ENCODE measurements around the gene CEPT1. TPM values are rescaled to one million over a fixed set of nuclear protein-coding genes. Genes with fewer than 3 reads are reported as not detected.

The CEPT1 gene
- total RNA-seq, 6 donors from 2014 or later: 27.2 to 71.7 (median 35.3) TPM

DNA sequence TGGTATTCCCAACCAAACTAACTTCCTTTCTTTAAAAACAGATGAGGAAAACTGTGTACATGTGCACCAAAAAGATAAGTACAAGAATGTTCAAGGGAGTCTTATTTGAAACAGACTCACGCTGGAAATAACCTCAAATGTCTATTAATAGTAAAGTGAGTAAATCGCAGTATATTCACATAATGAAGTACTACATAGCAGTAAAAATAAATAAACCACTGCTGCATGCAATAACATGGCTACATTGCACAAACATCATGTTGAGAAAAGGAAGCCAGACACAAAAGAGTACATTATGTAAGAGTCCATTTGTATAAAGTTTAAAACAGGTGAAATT lies 65.7 kb downstream of the CEPT1 start:
- H3K9me3 ChIP-seq: no peaks in the 10 kb centered on the region
- WGBS, 2 donors: 12 to 26% methylated on average over 2 of the region's 2 CpGs
- peak overlapping the region; percentile 91 to 95 (median 93) for H3K27ac ChIP-seq
- no peak for DNase-seq
- TF ChIP-seq POLR2AphosphoS5 (IDR thresholded peaks at IDR 0.05) (peak in 1 of 2 donors; percentile 23), POLR2A (IDR thresholded peaks at IDR 0.05) (no peak), EP300 (IDR thresholded peaks at IDR 0.05) (peak in 1 of 4 donors; percentile 16)
- no peaks in the 10 kb centered on the region for H3K36me3 ChIP-seq
- no peak for ATAC-seq (ENCODE audit: low FRiP score in 2 of 2)
- H3K4me3 ChIP-seq: no peak overlapping the region
- H3K4me1 ChIP-seq: peaks cover 37 to 47% (median 42%) of the 10 kb centered on the region in 4 donors
- H3K27me3 ChIP-seq: no peaks in the 10 kb centered on the region

DNA sequence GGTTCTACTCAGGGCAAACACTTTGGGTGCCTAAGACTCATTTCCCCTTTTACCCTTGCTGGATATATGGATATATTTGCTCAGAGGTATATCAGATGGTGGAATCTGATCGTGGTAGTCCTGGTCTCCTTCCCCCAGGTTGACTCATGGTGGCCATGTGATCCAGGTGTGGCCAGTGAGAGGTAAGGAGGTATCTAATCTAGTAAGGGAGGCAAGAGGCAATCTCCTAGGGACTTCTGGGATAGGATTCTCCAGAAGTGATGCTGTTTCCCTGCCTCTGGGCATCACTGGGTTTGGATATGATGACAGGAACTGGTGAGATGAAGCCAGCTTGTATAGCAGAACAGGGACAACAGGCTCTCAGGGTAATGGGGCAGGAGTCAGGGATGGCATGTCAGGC lies 68.9 kb downstream of the CEPT1 start:
- Histone ChIP-seq H3K36me3 (no peaks in the 10 kb centered on the region), H3K9me3 (no peaks in the 10 kb centered on the region), H3K27me3 (no peaks in the 10 kb centered on the region), H3K4me1 (peaks cover 11 to 27% (median 18%) of the 10 kb centered on the region in 4 donors), H3K4me3 (no peak overlapping the region), H3K27ac (no peak overlapping the region)
- 33 to 71% methylated on average over 1 of the region's 1 CpG for WGBS, 2 donors
- TF ChIP-seq, protein P1, sequence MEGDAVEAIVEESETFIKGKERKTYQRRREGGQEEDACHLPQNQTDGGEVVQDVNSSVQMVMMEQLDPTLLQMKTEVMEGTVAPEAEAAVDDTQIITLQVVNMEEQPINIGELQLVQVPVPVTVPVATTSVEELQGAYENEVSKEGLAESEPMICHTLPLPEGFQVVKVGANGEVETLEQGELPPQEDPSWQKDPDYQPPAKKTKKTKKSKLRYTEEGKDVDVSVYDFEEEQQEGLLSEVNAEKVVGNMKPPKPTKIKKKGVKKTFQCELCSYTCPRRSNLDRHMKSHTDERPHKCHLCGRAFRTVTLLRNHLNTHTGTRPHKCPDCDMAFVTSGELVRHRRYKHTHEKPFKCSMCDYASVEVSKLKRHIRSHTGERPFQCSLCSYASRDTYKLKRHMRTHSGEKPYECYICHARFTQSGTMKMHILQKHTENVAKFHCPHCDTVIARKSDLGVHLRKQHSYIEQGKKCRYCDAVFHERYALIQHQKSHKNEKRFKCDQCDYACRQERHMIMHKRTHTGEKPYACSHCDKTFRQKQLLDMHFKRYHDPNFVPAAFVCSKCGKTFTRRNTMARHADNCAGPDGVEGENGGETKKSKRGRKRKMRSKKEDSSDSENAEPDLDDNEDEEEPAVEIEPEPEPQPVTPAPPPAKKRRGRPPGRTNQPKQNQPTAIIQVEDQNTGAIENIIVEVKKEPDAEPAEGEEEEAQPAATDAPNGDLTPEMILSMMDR (IDR thresholded peaks at IDR 0.05): no peak
- TF ChIP-seq EP300 (IDR thresholded peaks at IDR 0.05): no peak
- ATAC-seq (ENCODE audit: low FRiP score in 2 of 2) (no peak), DNase-seq (no peak)

DNA sequence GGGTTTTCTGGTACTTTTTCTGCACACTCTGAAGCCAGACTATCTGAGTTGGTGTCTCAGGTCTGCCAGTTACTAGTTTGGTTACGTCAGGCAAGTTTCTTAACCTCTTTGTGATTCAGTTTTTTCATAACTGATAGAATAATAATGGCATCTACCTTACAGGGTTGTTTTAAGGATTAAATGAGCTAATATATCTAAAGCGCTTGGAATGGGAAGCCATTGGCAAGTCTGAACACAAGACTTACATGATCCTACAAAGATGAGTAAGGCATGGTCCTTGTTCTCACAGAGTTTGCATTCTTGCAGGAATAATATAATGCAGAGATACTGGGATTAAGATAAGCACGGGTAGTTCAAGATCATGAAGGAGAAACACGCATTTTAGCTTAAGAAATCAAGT lies 69.6 kb downstream of the CEPT1 start:
- Histone ChIP-seq H3K27ac (no peak overlapping the region), H3K9me3 (no peaks in the 10 kb centered on the region), H3K4me1 (peaks cover 15 to 23% (median 16%) of the 10 kb centered on the region in 4 donors), H3K27me3 (no peaks in the 10 kb centered on the region), H3K4me3 (no peak overlapping the region), H3K36me3 (no peaks in the 10 kb centered on the region)
- 91 to 93% methylated on average over 4 of the region's 4 CpGs for WGBS, 2 donors
- ATAC-seq (ENCODE audit: low FRiP score in 2 of 2) (no peak), DNase-seq (no peak)
- TF ChIP-seq POLR2AphosphoS5 (IDR thresholded peaks at IDR 0.05) (no peak), POLR2A (IDR thresholded peaks at IDR 0.05) (no peak), EP300 (IDR thresholded peaks at IDR 0.05) (no peak)
- TF ChIP-seq, protein P1 (IDR thresholded peaks at IDR 0.05): no peak

DNA sequence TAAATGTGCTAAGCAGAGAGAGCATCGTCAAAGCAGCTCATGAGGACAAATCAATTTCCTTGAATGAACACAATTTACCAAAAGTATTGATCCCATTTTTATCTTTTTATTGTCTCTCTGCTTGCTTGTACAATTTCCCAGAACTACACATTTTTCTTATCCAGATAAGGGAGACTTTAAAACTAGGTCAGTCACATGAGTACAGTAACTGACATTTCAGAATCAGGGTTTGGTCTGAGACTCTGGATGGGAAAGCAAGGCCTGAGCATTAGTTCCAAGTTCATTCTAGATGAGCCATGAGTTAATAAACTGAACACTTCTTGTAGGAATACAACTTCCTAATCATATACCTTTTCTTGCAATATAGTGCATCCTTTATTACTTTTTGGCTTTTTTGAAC lies 71.9 kb downstream of the CEPT1 start:
- WGBS, 2 donors: 96 to 100% methylated on average over 1 of the region's 1 CpG
- DNase-seq: no peak
- no peak for ATAC-seq (ENCODE audit: low FRiP score in 2 of 2)
- H3K27me3 ChIP-seq: no peaks in the 10 kb centered on the region
- H3K4me1 ChIP-seq: peaks cover 4 to 19% (median 17%) of the 10 kb centered on the region in 4 donors
- H3K9me3 ChIP-seq: no peaks in the 10 kb centered on the region
- H3K27ac ChIP-seq: no peak overlapping the region
- H3K36me3 ChIP-seq: no peaks in the 10 kb centered on the region
- H3K4me3 ChIP-seq: no peak overlapping the region
- TF ChIP-seq POLR2A (IDR thresholded peaks at IDR 0.05): no peak
- TF ChIP-seq POLR2AphosphoS5 (IDR thresholded peaks at IDR 0.05): no peak
- TF ChIP-seq, protein P1 (IDR thresholded peaks at IDR 0.05): no peak

DNA sequence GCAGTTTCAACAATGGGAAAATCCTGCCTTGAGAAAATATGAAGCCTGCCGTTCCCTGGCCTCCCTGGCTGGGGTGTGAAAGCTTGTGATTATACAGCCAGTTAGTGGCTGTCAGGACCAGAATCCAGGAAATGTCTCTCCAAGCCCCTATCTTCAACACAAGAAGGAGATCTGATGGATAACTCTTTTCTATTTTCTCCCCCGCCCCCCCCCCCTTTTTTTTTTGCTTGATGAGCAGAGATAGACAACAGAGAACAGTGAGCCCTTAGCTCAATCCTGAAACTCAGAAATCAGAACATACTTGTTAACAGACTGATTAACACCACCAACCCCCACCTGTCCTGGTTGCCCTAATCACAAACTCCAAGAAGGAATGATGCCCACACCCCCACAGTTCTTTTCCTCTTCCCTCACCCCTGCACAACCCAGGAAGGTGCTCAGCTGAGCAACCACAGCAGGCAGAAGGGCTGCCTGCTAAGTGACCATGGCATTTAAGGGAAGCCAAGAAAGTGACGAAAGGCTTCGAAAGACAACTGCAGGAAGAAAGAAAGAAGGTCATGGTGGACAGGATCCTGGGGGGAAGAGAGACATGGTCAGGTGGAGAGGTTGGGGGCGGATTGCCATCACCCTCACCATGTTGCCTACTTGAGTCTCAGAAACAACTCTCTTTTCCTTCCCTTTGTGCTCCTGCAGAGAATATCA lies 72.8 kb downstream of the CEPT1 start:
- H3K27me3 ChIP-seq: no peaks in the 10 kb centered on the region
- H3K9me3 ChIP-seq: no peaks in the 10 kb centered on the region
- ATAC-seq (ENCODE audit: low FRiP score in 2 of 2): no peak
- no peak overlapping the region for H3K4me3 ChIP-seq
- 74 to 78% methylated on average over 5 of the region's 5 CpGs for WGBS, 2 donors
- TF ChIP-seq EP300 (IDR thresholded peaks at IDR 0.05) (no peak), POLR2A (IDR thresholded peaks at IDR 0.05) (no peak), POLR2AphosphoS5 (IDR thresholded peaks at IDR 0.05) (no peak)
- TF ChIP-seq, protein P1 (IDR thresholded peaks at IDR 0.05): no peak
- H3K27ac ChIP-seq: no peak overlapping the region
- H3K4me1 ChIP-seq: peaks cover 4 to 21% (median 18%) of the 10 kb centered on the region in 4 donors
- no peak for DNase-seq
- H3K36me3 ChIP-seq: no peaks in the 10 kb centered on the region
